Measurements from ENCODE around the gene RGS21. TPM values are rescaled to one million over a fixed set of nuclear protein-coding genes. Genes with fewer than 3 reads are reported as not detected.

Gene RGS21
- total RNA-seq, 1 donor from 2014 or later, result not detected

DNA sequence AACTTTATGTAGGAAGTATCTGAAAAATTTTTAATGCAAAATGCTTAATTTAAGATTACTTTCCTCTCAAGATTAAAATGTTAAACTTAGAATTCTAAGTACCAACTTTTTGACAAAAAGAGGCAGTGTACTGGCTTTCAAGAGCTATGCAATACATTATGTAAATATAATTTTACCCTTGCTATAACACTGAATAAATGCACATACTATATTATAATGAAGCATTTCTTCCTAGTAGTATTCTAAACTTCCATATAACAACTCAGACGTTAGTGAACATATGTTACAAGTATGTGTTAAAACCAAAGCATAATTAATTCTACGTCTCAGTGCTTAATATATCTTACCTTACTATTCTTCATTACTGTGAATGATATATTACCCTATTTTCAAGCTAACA, 58.5 kb downstream of the RGS21 start:
- Mint-ChIP-seq H3K9me3 (no peaks in the 10 kb centered on the region), H3K4me1 (no peaks in the 10 kb centered on the region), H3K27me3 (no peaks in the 10 kb centered on the region), H3K27ac (no peak overlapping the region), H3K36me3 (ENCODE audit: low read depth) (no peaks in the 10 kb centered on the region), H3K4me3 (no peak overlapping the region)
- CTCF ChIA-PET, result no interaction called here
- POLR2A ChIA-PET, result no interaction called here
- ATAC-seq (ENCODE audit: low read depth) (no peak), DNase-seq (no peak)
- intact Hi-C loops (cut with micrococcal nuclease), result no loop called here
- TF ChIP-seq, protein P1, sequence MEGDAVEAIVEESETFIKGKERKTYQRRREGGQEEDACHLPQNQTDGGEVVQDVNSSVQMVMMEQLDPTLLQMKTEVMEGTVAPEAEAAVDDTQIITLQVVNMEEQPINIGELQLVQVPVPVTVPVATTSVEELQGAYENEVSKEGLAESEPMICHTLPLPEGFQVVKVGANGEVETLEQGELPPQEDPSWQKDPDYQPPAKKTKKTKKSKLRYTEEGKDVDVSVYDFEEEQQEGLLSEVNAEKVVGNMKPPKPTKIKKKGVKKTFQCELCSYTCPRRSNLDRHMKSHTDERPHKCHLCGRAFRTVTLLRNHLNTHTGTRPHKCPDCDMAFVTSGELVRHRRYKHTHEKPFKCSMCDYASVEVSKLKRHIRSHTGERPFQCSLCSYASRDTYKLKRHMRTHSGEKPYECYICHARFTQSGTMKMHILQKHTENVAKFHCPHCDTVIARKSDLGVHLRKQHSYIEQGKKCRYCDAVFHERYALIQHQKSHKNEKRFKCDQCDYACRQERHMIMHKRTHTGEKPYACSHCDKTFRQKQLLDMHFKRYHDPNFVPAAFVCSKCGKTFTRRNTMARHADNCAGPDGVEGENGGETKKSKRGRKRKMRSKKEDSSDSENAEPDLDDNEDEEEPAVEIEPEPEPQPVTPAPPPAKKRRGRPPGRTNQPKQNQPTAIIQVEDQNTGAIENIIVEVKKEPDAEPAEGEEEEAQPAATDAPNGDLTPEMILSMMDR (IDR thresholded peaks at IDR 0.05), result no peak

DNA sequence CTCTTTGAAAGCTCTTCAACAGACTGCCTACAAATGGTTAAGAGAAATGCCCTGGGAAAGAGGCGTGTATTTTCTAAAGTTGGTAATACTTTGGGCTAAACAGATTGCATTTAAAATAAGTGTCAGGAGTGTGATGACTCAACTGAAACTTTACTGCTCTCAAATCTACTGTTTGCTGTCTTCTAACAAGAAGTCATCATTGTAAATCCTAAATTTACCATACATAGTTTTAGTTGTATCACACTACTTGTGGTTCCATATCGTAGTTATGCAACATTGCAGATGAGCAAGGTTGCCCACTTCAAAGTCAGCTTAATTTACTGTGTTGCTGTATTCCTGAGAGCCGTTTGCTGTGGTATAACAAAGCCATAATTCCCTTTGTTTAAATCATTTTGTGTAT, 59.6 kb downstream of the RGS21 start:
- DNase-seq (no peak), ATAC-seq (ENCODE audit: low read depth) (no peak)
- Mint-ChIP-seq H3K4me1 (no peaks in the 10 kb centered on the region), H3K4me3 (no peak overlapping the region), H3K9me3 (no peaks in the 10 kb centered on the region), H3K36me3 (ENCODE audit: low read depth) (no peaks in the 10 kb centered on the region), H3K27ac (no peak overlapping the region), H3K27me3 (no peaks in the 10 kb centered on the region)
- ChIA-PET POLR2A (no interaction called here), CTCF (no interaction called here)
- TF ChIP-seq, protein P1 (IDR thresholded peaks at IDR 0.05), result no peak
- intact Hi-C loops (cut with micrococcal nuclease), result no loop called here

DNA sequence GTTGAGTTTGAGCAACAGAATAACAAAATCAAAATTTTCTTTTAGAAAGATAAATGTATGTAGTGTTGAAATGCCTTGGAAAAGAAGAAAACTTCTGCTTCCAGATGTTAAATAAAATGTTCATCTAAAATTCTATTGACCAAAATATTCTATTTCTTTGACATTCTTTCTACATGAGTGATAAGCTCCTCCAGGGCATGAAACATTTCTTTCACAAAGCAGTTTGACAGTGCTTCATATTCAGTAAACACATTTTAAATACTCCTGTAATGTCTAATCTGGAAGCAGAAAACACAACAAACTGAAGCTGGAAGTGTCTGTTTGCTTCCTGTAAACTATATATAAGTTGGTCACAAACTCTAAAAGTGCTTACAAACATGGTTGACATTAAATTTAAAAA, 61.5 kb downstream of the RGS21 start:
- no peak for DNase-seq
- intact Hi-C loops (cut with micrococcal nuclease), result no loop called here
- ChIA-PET CTCF (no interaction called here), POLR2A (no interaction called here)
- TF ChIP-seq, protein P1 (IDR thresholded peaks at IDR 0.05), result no peak
- no peak for ATAC-seq (ENCODE audit: low read depth)
- Mint-ChIP-seq H3K27me3 (no peaks in the 10 kb centered on the region), H3K36me3 (ENCODE audit: low read depth) (no peaks in the 10 kb centered on the region), H3K4me1 (no peaks in the 10 kb centered on the region), H3K27ac (no peak overlapping the region), H3K4me3 (no peak overlapping the region), H3K9me3 (no peaks in the 10 kb centered on the region)

DNA sequence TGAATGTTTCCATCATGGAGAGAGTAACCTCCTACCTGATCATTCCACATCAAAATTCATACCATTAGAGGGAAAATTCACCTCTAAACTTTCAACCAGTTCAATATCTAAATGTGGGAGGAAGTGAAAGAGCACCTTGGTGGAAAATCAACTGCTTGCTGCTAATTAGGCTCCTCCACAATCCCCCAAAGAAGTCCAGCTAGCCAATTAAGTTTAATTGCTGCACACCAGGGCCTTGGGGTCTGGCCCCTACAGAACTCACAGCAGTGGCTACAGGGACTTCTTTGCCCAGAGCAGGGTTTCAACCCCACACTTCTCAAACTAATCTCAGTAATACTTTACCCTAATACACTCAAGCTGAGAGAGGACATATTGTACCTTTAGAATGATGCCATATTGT, 62.1 kb downstream of the RGS21 start:
- Mint-ChIP-seq H3K4me3 (no peak overlapping the region), H3K9me3 (no peaks in the 10 kb centered on the region), H3K27me3 (no peaks in the 10 kb centered on the region), H3K36me3 (ENCODE audit: low read depth) (no peaks in the 10 kb centered on the region), H3K4me1 (no peaks in the 10 kb centered on the region), H3K27ac (no peak overlapping the region)
- intact Hi-C loops (cut with micrococcal nuclease), result no loop called here
- DNase-seq, result no peak
- TF ChIP-seq, protein P1 (IDR thresholded peaks at IDR 0.05), result no peak
- ATAC-seq (ENCODE audit: low read depth), result no peak
- ChIA-PET POLR2A (no interaction called here), CTCF (no interaction called here)

DNA sequence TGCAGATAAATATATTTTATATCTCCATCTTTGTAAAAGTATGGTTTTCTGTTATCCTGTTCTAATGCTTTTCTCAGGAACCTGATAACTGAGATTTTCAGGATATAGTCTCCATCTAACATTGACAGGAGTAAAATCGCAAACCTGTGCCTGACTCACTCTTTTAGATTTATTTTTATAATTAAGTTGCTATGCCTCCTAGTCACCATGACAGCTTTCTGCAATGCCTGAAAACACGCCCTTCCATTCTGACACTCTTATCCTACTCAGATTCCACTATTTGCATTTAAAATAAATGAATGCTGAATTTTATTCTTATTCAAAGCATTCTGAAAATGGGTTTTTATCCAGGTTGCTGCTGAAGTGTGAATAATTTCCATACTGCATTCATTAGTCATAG, 62.8 kb downstream of the RGS21 start:
- Mint-ChIP-seq H3K27ac (no peak overlapping the region), H3K36me3 (ENCODE audit: low read depth) (no peaks in the 10 kb centered on the region), H3K27me3 (no peaks in the 10 kb centered on the region), H3K4me1 (no peaks in the 10 kb centered on the region), H3K9me3 (no peaks in the 10 kb centered on the region), H3K4me3 (no peak overlapping the region)
- POLR2A ChIA-PET, result no interaction called here
- no peak for ATAC-seq (ENCODE audit: low read depth)
- intact Hi-C loops (cut with micrococcal nuclease), result no loop called here
- TF ChIP-seq, protein P1 (IDR thresholded peaks at IDR 0.05), result no peak
- DNase-seq, result no peak
- CTCF ChIA-PET, result no interaction called here

Measured in activated B cell treated with CpG ODN at 0.5 μM for 24 hours (primary cell).